Measurements from ENCODE around the gene PACRG.

DNA sequence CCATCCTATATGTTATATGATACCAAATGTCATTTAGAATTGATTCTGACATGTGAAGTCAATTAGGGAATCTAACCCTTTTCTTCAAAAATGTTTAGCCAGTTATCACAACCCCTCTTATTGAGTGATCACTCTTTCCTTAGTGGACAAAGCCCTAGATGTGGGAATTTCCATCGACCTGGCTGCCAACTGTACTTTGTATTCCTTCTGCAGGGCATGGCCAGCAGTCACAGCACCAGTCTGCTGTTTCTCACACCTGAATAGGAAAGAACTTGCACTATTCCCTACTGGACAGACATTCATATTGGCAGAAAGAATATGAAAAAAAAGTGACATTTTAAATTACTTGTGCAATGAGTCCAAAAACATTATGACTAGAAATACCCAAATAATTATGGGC lies 271.0 kb downstream of the PACRG start:
- TF ChIP-seq ZBTB7A (IDR thresholded peaks at IDR 0.05; ENCODE audit: low read depth) (no peak), YY1 (IDR thresholded peaks at IDR 0.05; ENCODE audit: low read depth) (no peak), CEBPB (IDR thresholded peaks at IDR 0.05) (no peak), RAD21 (IDR thresholded peaks at IDR 0.05; ENCODE audit: low read depth) (no peak)

Data from Ishikawa (cell line).